Fibroblast of skin of abdomen (primary cell): Measurements from ENCODE around the gene SH3TC1.

Source experiments
- DNase-seq: peaks from one replicate; pipeline ENCODE4 v3.0.0-alpha.2; 2013

SH3TC1 gene

DNA sequence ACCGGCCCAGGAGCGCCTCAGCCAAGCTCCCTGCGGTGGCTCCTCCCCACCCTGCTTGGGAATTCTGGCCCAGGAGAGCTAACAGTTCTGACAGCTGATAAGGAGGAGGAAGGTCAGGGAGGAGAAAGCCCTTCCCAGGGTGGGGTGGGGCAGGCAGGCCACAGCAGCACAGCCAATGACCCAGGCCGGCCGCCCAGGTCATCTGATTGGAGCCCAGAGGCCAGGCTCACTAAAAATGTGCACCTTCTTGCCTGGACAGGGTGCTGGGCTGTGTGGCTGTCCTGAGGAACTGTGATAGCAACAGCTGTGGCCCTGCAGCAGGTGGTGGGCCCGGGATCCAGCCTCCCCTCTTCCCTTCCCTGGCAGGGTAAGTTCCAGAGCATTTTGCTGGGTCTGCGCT, 17.2 kb upstream of the SH3TC1 start:
- no peak for DNase-seq

DNA sequence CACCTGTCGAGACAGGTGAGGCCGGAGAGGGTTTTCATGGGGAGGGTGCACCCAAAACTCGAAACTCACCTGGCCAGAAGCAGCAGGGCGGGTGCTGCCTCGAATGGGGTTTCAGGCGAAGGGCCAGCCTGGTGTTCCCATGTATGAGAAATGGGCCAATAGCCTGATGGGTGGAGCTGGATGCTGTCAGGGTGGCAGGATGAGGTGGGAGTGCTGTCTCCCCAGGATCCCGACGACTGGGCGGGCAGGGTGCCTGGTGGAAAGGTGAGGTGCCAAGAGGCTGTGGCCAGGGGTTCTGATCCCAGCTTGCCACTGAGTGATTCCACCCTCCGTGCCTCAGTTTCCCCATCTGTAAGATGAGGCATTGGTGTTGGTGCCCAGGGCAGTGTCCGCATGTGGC, 16.8 kb upstream of the SH3TC1 start:
- DNase-seq, result no peak

DNA sequence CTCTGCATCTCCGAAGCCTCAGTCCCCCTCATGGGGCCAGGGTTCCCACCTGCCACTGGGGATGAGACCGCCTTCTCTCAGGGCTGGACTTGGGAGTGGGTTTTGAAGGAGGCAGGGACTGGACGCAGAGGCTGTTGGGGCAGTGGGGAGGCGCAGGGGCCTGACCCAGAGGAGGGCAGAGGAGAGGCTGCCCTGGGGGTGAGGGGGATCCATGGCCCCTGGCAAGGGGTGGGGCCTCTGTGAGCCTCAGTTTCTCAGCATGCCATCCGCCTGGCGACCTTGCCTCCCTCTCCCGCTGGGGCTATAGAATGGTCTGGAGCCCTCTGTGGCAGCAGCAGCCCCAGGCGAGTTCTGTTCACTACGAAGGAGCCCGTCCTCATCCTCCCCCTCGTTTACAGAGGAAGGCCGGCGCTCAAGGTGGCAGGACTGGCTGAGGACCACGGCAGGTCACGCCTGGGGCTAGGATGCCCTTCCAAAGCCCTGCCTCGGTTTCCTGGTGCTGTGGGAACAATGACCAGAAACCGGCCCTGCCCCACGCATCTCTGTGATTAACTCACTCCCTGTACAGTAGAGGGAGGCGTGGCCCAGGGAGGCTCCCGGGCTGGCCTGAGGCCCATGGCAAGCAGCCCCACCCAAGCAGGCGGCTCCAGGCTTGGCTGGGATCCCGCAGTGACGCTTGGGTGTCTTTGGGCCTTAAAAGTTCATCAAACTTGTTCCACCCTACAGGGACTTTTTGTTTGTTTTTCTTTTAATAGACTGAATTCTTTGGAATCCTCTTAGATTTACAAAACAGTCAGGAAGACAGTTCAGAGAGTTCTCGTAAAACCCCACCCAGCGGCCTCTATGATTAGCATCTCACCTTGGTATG, 16.0 kb upstream of the SH3TC1 start:
- peak; percentile 16 for DNase-seq

DNA sequence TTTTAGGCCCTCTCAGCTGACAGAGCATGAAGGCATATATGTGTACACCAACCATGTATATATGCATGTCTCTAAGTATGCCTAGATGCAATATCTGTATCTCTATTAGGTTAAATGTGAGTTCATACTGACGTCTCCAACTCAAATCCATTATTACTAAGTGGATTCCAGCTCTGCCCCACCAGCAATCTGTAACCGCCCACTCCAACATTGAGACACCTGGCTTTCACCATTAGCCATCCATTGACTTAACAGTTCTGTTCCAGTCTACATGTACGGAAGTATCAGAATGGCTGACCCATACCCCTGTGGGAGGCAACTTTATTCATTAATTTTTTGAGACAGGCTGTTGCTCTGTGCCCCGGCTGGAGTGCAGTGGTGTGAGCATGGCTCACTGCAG, 15.0 kb upstream of the SH3TC1 start:
- no peak for DNase-seq

DNA sequence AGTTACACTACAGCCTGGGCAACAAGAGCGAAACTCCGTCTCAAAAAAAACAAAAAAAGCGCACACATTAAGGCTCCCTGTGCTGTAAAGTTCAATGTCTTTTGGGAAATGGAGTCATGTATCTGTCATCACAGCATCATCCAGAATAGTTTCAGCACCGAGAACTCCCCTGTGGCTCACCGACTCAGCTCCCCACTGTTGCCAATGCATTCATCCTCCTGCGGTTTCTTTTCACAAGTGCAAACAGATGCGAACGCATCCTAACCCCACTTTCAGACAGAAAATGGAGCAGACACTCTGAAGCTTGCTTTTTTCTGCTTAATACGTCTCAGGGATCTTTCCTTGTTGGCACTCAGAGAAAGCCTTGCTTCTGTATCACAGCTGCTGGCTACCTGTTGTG, 13.8 kb upstream of the SH3TC1 start:
- peak; percentile 90 for DNase-seq

DNA sequence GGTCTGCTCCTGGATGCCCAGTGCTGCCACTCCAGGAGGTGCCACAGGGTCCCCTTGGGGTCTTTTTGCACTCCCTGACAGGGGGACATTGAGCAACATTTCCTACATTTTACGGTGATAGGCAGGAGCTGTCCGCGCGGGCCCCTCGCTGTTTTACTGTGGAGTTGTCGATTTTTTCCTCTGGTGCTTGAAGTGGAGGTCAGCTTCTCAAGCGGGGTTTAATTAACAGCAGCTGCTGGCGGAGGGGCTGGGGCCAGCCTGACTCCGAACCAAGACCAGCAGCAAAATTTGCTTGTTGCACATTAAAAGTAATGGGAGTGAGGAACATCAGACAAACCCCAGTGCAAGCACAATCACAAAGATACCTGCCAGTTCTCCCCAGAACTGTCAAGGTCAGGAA, 13.2 kb upstream of the SH3TC1 start:
- DNase-seq, result peak; percentile 9

DNA sequence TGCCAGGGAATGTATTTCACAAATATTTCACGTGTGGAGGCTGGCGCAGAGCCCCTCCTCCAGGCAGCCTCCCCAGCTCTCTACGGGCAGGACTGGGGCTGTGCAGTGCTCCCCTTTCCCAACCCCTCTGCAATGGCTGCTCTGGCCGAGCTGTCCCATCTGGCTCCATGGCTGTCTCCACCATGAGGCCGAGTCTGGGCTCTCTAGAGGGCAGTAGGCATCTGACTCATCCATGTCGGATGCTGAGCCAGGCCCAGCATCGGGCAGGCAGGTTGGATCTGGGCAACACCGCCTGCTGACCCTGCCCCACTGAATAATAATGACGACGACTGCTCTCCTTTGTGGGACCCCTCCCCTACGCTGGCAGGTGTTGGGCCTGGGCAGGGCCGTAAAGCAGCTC, 11.0 kb upstream of the SH3TC1 start:
- DNase-seq, result no peak

DNA sequence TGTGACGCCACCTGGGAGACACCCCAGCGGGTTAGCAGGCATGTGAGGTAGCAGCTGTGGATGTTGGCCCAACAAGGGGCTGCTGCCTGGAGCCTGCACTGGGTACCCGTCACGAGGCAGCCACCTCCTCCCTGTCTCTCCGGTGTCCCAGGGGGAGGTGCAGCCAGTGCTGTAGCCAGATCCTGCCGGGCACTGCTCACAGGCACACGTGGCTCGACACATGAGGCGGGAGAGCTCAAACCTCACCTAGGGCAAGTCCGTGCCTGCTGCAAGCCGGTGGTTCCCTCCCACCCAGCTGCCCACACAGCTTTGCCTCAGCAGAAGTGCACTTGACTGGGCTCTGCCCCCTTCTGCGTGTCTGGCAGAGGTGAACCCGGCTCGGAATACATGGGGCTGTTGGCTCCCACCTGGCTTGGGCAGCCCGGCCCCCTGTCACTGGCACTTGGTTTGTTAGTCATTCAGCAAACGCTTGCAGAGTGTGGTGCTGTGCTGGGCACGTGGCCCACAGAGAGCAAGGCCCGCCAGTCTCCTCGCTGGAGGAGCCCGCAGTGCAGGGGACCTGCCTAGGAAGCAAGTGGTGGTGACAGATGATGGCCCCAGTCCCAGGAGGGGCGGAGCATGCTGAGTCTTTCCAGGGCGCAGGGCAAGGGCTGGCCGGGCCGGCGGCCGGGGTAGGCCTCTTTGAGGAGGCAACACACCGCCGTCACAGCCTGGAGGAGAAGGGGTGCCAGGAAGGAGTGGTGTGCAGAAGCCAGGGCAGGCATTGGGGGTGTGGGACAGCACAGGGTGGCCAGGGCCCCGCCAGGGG, 10.1 kb upstream of the SH3TC1 start:
- DNase-seq, result no peak

DNA sequence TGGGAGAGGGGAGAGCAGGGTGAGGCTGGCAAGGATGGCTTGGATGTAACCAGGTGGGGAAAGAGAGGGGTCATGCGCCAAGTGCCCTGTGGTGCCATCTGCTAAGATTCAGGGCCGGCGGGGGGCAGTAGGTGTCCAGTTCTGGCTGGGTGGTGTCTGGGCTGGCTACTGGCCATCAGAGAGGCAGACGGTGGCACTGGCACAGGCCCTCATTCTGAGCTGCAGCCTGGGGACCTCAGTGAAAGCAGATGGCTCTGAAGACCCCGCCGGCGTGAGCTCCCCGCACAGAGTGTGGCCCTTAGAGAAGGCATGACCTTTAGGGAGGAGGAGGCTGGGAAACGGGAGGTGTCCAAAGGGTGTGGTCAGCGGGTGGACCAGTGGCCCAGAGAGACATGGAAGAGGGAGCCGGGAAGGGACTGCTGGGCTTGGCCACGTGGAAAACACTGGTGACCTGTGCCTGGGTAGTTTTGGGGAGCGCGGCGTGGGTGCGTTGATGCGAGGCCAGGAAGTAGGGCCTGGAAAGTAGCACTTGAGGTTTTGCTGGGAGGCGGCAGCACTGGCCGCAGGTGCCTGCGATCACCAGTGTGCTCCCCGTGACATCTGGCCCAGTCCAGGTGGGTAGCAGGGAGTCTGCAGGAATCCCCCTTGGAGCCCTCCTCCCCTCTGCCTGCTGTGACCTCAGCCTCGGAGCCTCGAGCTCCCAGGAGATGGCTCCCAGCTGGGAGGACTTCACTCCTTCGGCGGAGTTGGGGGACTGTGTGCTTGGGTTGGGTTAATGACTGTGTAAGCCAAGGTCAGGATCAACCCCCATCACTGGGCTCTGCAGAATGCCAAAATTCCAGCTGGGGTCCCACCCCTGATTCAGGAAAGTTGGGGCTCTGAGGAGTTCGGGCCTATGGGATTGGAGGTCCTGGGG, 9.3 kb upstream of the SH3TC1 start:
- no peak for DNase-seq

DNA sequence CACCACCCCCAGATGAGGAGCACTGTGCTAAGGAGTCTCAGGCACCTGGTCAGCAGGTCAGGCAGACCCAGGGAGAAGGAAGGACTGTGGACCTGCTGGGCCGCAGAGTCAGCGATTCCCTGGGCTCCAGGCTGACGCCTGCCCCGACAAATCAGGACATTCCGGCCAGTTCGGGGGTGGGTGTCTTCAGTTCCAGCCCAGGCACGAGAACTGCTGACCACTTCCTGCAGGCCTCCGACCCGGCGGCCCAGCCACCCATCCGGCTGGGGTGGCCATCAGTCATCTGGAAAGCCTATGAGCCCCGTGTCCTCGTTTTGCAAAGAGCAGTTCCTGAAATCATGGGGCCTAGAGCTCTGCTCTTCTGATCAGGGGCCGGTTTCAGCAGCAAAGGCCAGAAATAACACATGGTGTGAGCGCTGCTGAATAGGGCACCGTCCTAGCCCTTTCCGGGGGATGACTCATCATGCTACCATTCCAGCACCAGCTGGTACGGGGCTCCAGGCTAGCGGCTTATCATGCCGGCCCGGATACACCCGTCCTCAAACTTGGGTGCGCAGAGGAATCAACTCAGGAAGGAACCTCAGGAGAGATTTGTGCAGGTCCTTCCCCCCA, 7.8 kb upstream of the SH3TC1 start:
- no peak for DNase-seq

DNA sequence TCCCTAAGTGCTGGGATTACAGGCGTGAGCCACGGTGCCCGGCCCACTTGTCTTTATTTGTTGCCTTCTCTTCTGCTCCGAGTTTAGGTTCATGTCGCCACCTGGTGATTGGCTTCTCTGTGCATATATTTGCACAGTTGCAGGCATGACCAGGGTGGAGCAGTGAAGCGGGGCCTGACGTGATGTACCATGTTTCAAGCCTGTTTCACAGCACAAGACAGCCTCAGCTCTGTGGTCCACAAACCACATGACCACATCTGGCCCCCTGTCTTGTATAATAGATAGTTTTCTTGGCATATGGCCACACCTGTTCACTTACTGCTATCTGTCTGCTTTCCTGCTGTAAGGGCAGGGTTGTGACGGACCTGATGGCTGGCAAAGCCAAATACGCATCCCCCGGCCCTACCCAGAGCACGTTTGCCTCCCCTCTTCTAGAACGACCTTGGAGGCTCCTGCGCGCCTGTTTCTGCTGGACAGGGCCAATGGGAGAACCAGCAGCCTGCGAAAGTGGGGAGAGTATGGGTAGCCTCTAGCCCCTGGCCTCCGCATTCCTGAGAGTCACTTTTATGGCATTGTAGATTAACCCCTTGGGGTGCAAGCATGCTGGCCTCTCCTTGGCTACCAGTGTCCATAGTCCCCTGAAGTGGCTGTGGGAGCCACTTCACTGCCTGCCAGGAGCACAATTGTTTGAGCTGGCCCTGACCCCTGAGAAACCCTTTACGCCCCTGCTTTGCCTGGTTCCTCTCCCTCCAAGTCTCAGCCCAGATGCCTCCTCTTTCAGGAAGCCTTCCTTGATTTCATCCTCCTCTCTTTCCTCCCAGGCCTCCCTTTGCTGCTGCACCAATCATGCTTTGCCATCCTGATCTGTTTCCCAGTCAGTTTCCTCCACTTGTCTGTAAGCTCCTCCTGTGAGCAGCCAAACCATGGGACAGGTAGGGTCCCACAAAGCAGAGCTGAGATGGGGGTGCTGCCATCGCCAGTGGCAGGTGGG, 6.0 kb upstream of the SH3TC1 start:
- DNase-seq, result peak; percentile 43

DNA sequence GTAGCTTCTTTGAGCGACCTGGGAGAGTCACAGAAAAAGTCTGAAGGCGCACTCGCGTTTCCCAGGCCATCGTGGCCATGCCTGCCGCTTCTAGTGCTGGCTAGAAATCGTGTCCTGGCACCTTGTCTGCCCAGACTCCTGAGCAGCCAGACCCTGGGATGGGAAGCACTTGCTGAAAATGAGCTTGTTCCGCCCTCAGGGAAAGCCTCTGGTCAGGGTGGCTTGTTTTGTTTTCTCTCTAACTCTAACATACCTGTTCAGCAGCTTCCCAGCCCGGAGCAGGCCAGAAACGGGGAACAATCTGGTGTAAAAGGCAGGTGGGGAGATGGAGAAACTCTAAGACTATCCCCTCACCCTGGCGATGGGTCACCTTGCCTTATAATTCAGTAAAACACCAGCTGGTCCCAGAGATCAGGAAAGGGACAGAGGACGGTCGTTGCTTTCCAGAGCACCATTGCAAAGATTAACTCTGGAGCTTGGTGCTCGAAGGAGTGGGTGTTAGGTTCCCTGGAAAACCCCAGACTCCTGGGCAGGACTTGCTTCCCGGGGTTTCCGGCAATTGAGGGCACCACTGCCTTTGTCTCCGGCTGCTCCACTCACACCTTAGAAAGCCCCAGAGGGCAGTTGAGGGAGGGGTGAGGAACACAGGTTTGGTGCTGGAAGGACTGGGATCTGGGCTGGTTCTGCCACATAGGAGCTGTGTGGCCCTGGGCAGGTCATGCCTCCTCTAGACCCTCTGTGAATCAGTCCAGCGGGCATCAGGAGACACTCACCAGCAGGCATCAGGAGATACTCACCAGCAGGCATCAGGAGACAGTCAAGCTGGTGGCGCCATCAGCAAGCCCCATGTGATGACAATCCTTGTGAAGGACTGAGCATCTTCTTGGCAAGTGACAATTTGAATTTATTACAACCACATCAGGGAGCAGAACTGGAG, 4.5 kb upstream of the SH3TC1 start:
- no peak for DNase-seq

DNA sequence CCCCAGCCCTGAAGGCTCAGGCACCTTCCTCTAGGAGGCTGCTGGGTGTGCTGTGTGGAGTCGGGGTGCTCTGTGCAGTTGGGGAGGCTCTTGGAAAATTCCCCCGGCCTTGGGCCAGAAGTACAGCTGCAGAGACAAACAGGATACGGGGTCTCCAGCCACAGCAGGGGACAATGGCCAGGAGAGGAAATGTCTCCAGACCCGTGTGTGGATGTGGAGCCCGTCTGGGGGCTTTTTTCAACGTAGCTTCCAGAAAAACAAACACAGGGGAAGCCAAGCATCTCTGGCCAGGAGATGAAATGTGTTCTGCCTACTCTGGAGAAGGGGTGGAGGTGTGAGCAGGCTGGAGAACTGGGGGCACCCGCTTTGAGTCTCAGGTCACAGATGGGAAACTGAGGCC, 3.7 kb upstream of the SH3TC1 start:
- DNase-seq, result no peak

DNA sequence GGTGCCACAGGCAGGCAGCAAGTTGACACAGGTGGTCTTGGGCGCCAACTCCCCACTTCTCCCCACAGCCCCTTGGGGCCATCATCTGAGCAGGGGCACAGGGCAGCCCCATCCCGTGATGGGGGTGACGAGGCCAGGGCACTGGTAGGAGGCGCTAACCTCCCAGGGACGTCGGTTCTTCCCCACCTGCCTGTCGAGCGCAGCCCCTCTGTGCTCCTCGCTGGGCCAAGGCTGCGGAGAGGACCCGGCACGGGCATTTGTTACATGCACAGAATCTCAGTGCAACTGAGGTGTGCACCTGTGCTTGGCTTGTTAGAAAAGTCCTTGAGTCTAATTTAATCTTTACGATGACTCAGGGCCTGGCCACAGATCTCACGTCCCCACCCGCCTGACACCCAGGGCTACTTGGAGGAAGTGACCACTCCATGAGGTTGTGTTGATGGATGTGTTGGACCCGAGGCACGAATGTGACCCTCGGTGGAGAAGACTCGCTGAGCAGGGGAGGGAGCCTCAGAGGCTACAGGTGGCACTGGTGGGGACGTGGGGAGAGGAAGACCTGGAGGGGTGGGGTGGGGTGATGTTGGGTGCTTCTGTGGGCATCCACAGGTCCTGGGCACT, 3.1 kb upstream of the SH3TC1 start:
- no peak for DNase-seq

DNA sequence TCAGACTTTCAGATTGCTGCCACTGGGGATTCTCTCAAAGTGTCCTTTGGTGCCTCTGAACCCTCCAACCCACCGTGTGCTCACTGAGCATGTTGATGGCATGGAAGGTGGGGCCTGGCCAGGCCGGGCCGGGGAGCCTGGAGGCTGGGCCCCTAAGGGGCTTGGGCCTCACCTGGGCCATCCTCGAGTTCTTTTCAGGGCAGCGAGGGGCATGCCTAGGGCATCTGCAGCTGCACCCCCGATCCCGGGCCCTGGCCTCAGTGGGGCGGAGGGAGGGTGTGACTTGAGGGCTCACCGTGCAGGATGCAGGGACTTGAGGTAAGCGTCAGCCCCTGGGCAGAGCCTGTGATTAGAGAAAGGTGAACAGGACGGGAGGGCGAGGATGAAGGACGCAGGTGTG, 1.6 kb upstream of the SH3TC1 start:
- no peak for DNase-seq

DNA sequence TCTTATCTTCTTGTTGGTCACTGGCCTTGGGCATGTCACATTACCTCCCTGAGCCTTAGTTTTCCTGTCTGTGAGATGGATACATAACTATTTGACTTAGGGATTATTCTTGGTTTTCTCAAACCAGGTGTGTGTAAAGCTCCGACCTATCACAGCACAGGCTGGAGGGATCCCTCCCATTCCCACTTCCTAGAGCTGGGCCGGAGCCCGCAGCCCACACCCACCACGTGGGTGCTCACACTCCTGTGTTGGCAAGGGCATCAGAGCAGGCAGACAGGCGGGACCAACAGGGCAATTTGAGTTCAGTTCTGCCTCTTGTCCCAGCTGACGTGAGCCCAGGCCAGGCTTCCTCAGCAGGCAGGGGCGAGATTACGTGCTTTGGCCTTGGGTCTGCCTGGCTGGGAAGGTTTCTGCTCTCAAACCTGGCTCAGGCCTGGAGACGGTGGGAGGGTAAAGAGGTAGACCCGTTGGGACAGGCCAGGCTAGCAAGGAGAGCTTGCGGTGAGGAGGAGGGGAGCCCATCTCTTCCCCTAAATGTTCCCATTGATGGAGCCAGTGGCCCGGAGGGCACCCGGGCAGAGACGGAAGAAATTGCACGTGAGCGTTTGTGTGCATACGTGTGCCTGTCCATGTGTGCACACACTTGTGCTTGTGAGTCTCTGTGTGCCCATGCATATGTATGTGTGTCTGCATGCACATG, 734 bp upstream of the SH3TC1 start:
- no peak for DNase-seq

DNA sequence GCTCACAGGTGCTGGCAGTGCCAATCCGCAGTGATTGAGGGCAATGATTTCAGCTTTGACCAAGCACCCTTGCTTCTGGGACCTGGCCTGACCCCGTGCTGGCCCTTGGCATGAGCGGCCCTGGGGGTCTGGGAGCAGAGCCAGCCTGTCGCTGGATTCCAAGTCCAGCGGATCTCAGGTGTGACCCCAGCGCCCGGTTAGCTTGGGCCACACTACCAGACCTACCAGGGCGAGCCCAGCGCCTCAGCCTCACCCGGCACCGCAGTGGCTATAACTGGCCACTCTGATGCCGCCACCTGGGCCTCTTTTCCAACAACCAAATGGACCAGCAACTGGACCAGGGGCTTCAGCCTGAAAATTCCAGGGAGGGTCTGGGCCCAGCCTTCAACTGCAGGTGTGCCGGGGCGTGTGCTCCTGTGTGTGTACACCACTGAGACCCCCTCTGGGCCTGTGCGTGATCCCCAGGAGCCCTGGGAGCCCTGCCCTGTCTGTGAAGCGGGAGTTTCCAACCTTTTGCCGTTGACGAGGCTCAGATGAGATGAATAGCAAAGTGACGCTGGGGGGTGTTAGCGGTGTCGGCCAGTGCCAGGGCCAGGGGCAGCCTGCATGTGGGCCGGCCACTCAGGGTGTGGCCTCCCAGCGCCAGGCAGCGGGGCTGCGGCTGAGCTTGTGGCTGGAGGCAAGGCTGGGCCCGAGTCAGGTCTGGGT, 658 bp downstream of the SH3TC1 start:
- no peak for DNase-seq

DNA sequence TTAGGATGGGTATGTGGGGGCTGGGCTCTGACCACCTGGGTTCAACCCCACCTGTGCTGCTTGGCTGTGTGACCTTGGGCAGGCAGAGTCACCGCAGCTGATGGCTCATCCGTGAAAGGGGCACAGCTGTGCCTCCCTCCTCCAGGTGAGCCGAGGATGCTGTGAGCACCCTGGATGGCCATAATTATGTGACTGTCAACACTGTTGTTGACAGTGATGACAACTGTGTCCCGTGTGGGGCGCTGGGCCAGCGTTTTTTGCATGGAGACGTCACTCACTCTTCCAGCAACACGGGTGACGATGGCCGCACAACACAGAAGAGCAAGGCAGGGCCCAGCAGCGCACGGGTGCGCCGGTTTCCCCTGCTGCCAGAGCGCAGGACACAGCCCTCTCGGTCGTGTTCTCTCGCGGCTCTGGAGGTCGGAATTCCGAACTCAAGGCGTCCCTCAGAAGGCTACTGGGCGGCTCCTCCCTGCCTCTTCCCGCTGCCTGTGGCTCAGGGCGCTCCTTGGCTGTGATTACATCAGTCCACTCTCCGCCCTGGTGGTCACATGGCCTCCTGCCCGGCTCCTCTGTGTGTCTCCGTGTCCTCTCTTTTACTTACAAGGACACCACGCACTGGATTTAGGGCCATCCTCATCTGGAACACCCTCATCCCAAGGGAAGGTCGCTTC, 1.3 kb downstream of the SH3TC1 start:
- no peak for DNase-seq
